GM18868 (cell line): Measurements from ENCODE around the gene NR1H3.
A peak's percentile ranks its signal among the peaks of the same experiment; 100 is the strongest.

Source experiments
- ATAC-seq: cut with Tn5 transposase; IDR thresholded peaks from one replicate; pipeline ENCODE4 v1.9.1; 2021; ENCODE audit warnings: mild to moderate bottlenecking, moderate library complexity; ENCODE audit not compliant: unreplicated experiment

Gene NR1H3

DNA sequence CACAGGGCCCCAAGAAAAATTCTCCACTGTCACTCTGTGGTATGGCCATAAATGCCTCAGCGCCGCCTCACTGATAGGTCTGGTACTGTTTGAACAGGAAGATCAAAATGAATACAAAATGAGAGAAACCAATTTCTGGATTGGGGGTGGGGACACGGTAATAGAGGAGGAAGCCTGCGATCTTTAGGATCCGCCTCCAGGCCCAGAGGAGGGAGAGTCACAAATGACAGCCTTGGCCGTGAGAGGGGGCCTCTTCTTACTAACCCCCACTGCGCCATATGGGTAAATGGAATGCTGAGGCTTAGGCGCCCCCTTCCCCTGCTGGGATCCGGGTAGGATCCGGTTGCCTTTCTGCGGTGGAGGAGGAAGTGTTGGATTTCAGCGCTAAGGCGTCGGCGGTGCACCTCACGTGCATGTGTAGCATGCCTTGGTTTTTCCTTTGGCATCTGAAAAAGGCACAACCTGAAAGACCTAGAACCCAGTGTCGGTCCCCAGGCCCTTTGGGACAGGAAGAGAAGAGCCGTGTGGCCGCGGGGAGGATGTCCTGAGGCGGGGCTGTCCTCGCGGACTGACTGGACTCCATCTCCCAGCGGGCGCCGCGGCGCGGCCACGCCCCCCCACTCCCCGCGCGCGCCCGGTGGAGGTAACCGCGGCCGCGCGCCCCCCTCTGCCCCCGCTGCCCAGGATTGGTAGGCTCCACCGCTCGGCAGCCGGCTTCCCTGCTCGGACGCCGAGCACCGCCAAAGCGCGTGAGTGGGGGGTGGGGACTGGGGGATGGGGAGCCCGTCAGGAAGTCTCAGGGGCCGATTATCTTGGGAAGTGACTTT lies 11.4 kb downstream of the NR1H3 start:
- ATAC-seq, result peak; percentile 47

DNA sequence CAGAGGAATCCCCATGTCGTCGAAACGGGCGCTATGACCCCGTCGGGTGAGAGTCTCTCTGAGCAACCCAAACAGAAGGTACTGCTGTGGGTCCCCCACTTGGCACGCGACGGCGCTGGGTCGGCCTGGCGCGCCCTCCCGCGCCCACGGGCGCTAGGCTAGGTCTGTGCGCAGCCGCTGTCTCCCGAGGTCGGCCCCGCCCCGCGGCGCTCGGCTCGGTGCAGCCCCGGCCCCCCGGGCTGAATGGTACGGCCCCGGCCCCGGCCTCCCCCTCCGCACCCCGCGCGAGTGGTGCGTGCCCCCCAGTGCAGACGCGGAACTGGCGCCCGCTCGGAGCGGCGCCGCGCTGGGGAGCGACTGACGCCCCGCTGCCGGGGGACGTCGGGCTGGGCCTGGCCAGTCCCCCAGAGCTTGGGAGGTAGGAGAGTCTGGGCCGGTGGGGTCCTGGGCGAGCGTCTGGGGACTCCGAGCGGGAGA lies 12.1 kb downstream of the NR1H3 start, which contains the start of gene MADD:
Gene MADD, plus strand, starts transcription at position 305 of the 477 bp plus-strand sequence.
- ATAC-seq, result peak; percentile 77

DNA sequence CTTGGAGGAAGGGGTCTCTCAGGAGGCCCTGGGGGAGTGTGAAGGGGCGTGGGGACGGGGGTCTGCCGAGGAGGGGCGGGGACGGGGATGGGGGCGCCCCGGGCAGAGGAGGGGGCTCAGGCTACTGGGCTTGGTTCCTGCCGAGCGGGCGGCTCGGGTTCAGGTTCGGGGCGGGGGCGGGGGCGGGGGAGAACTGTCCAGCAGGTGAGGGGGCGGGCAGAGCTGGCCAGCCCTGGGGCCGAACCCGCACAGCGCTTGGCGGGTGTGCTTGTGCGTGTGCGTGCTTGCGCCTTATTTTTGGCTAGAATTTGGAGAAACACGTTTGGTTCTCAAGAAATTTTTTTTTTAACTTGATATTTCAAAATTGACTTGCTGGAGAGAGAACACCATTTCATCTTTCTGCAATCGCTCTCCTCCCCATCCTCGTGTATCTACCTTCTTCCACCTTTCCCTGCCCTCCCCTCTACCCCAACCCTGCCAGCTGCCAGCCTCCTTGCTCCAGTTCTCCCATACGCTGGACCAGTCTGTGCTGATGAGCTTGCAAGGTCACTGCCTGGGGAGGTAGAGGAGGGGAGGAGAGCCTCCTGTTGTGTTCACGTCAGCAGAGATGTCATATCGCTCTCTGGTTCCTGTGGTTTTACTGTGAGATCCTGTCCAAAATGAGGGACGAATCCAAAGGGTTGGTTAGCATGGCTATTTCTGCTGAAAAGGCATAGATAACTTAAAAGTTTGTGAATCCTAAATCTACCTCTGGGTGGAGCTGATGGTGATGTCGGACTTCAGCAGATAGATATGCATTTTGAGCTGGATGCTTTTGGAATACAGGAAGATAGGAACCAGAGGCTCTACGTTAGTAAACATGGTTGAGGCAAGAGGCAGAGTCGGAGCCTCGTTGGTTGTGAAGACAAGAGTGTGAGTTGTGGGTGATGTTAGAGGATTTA lies 12.8 kb downstream of the NR1H3 start:
- ATAC-seq, result no peak

DNA sequence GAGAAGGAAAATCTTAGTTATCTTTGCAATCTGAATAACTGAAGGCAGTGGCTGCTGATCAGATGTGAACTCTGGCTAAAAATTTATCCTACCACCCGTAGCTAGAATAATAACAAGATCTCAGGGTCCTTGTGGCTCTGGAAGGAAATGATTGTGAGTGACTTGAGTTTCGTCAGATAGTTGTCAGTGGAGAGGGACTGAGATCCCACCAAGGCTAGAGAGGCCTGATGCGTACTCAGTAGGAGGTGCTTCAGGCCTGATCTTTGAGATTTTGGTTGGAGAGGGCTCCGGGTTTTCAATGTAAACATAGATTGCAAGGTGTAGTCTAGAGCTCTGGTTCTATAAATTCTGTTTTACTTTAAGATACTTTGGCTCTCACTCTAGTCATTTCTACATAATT lies 13.5 kb downstream of the NR1H3 start:
- ATAC-seq, result no peak

DNA sequence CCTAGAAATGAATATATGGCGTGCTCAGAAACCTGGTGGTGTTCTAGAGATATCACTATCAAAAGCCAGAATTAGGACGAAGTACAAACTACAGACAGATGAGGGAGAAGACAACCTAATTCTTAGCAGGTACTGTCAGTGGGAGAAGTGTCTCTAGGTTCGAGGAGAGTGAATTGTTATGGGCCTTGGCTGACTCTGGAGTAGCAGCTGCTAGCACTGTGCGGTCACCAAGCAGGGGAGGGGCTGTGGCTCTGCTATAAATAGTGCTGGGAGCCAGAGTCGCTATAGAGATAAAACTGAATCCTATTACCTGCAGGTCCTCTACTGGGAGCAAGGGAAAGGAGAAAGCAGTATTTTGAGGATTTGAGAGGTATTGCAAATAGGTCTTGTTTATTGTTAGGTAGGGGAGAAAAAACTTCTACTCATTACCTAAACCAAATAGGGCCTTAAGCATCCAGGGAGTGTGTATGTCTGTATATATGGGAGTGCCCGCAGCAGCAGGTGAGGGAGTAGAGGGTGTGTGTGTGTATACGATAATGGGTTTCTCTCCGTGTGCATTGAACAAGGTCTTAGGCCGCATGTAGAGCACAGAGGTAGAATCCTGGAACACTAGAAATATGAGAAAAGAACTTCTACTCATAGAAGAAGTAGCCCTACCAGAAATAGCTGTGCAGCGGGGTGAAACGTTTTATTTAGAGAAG lies 14.3 kb downstream of the NR1H3 start:
- ATAC-seq, result no peak

DNA sequence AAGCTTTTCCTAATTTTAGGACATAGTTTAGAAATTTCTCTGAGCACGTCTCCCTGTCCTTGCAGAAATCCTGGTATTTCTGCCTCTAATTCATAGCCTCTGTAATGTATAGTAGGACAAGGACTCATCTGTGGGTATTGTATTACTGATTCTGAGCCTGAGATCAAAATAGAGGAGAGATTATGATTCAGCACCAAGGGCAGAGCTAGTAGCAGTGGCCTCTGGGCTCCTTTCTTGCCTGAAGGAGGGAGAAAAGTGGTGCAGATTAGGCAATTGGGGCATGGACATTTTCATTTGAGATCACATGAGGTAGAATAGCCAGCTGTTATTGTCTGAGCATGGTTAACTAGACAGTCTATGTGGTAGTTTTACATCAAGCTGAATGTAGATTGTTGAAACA lies 14.9 kb downstream of the NR1H3 start:
- ATAC-seq, result no peak

DNA sequence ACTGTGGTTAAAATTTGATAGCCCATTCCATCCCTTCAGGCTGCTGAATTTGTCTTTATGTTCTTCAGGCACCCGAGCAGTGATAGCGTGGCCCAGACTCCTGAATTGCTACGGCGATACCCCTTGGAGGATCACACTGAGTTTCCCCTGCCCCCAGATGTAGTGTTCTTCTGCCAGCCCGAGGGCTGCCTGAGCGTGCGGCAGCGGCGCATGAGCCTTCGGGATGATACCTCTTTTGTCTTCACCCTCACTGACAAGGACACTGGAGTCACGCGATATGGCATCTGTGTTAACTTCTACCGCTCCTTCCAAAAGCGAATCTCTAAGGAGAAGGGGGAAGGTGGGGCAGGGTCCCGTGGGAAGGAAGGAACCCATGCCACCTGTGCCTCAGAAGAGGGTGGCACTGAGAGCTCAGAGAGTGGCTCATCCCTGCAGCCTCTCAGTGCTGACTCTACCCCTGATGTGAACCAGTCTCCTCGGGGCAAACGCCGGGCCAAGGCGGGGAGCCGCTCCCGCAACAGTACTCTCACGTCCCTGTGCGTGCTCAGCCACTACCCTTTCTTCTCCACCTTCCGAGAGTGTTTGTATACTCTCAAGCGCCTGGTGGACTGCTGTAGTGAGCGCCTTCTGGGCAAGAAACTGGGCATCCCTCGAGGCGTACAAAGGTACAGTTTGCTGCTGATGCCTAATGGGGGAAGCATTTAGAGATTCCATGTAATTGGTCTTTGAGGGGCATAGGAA lies 16.9 kb downstream of the NR1H3 start:
- ATAC-seq, result no peak

DNA sequence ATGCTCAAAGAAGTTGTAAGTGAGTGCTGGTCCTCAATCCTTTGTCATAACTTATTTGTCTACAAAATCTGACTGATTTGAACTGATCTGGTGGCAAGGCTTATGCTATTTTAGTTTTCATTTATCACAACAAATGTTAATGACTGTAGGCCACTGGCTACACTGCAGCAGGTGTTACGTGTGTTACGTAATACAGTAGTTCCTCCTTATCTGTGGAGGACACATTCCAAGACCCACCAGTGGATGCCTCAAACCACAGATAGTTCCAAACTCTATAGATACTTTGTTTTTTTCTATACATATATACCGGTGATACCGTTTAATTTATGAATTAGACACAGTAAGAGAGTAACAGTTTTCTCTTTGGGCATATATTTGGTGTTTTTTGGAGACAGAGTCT lies 19.1 kb downstream of the NR1H3 start:
- ATAC-seq, result no peak

DNA sequence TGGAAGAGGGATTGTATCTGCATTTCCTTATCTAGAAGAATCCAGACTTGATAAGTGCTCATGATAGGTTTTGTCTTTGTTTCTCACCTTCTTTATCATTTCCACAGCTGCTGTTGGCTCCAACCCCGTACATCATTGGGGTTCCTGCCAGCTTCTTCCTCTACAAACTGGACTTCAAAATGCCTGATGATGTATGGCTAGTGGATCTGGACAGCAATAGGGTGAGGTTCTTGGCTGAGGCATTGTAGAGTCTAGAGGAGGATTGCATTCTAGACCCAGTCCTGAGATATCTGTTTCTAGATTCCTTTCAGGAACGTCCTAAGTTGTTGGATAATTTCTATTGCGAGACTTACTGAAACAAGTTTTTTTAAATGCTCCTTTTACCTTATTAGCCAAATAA lies 20.3 kb downstream of the NR1H3 start:
- no peak for ATAC-seq

DNA sequence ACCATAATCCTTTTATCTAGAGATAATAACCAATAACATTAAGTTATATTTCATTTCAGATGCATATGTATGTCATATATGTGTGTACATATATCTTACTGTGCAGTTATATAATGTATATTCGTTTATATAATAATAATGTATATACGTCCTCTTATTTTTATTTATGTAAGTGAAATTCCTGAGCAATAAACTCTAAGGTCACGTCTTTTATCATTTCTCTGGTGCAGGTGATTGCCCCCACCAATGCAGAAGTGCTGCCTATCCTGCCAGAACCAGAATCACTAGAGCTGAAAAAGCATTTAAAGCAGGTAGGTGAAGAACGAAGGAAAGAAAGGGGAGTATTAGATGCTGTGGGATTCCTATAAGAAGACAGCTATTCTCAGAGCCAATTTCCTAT lies 21.0 kb downstream of the NR1H3 start:
- ATAC-seq, result no peak

DNA sequence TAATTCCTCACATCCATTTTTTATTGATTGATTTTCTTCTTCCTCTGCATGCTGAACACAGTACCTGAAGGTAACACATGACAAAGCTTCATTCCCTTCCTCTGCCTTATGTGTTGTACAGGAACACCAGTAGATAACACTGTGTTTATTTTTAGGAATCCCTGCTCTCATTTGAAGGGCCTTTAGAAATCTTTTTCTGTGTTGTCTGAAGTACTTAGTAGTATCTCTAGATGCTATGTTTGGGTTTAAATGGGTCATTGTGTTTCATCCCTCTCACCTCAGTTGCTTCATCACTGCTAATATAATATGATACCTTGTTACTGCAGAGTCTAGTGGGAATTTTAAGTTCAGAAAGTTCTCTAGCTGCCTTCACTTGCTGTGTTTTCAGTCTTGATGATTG lies 22.3 kb downstream of the NR1H3 start:
- no peak for ATAC-seq

DNA sequence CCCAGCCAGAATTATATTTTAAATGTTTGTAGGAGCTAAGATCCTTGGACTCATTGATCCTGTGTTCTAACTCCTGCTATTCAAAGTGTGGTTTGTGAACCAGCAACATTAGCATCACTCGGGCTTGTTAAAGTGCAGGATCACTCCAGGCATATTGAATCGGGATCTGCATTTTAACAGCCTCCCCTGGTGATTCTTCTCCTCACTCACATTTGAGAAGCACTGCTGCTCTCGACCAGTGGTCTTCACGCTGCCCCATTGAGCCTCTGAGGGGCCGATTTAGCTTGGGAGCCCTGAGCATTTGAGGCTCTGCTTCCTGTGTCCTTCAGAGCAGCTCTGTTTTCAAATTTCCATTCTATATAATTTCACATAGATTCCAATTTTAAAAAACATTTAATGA lies 23.1 kb downstream of the NR1H3 start:
- no peak for ATAC-seq

DNA sequence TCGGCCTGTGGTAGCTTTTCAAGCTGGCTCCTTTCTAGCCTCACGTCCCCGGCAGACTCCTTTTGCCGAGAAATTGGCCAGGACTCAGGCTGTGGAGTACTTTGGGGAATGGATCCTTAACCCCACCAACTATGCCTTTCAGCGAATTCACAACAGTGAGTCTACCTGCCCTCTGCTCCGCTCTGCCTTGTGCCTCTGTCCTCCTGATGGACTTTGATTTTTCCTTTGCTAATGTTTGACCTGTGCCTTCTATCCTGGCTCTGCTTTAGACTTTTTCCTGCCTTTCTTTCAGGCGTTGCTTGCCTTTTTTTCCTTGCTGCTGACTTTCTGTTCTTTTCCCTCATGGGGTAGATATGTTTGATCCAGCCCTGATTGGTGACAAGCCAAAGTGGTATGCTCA lies 24.7 kb downstream of the NR1H3 start:
- no peak for ATAC-seq

DNA sequence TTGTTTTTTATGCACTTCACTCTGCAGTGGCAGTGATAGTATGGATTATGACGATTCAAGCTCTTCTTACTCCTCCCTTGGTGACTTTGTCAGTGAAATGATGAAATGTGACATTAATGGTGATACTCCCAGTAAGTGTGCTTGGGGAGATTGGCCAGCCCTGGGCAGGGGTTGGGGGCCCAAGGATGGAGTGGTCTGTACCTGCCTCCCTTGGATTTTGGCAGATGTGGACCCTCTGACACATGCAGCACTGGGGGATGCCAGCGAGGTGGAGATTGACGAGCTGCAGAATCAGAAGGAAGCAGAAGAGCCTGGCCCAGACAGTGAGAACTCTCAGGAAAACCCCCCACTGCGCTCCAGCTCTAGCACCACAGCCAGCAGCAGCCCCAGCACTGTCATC lies 26.4 kb downstream of the NR1H3 start:
- ATAC-seq, result no peak

DNA sequence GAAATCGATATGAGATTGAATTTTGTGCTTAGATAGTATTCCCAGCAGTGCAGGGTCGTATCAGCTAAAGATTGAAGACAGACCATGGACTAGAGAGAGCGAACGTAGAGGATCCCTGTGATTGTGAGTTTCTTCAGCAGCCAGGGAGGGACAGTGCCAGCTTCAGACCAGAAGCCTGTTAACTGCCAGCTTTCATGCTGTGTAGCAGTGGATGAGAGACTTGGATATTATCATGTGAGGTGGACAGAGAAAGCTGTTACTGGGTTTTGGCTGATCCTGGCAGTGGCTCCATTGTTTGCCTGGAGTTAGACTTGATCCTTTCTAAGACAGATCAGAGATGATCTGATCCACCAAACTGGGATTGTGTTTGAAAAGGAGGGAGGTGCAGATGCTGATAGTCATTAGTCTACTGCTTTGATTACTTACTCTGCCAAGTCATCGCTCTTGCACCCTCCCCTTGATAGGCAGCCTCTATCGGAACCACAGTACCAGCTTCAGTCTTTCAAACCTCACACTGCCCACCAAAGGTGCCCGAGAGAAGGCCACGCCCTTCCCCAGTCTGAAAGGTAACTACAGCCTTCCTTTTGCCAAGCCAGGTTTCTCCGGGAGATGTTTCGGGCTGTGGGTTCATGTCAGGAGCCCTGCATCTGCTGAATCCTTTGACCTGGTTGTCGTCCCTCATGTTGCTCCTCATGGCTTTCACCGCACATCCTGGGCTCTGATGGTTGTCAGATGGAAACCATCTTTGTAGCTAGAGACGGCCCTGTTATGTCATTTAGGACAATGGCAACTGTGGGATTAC lies 28.4 kb downstream of the NR1H3 start:
- no peak for ATAC-seq

DNA sequence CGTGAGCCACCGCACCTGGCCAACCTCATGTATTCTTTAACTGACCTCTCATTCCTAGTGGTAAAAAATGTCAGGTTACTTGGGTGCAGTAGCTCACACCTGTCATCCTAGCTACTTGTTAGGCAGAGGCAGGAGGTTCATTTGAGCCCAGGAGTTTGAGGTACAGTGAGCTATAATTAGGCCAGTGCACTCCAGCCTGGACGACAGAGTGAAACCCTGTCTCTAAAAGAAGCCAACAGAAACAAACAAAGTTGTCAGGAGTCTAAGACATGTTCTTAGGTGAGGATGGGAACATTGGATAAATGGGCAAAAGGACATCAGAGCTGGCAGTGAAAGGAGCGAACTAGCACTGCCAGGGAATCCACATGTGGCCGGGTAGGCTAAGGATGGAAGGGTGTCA lies 30.3 kb downstream of the NR1H3 start:
- no peak for ATAC-seq

DNA sequence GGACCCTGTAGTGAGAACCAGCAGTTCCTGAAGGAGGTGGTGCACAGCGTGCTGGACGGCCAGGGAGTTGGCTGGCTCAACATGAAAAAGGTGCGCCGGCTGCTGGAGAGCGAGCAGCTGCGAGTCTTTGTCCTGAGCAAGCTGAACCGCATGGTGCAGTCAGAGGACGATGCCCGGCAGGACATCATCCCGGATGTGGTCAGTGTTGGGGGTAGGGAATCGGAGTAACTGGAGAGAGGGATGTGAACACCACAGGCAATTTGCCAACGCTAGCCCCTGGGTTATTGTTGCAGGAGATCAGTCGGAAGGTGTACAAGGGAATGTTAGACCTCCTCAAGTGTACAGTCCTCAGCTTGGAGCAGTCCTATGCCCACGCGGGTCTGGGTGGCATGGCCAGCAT lies 32.1 kb downstream of the NR1H3 start:
- ATAC-seq, result no peak

DNA sequence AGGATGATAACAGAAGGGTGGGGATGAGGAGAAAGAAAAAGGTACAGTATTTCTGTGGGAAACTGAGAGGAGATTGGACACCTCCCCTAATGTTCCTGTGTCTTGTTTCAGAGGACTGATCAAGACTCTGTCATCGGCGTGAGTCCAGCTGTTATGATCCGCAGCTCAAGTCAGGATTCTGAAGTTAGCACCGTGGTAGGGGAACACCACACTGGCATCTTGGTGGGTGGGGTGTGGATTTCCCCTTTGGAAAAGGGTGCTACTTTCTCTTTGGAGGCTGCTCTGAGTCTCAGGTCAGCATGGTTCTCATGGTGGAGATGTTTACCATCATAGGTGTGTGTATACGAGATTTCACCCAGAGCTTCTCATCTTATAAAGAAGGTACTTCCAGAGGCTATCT lies 37.6 kb downstream of the NR1H3 start:
- ATAC-seq, result no peak

DNA sequence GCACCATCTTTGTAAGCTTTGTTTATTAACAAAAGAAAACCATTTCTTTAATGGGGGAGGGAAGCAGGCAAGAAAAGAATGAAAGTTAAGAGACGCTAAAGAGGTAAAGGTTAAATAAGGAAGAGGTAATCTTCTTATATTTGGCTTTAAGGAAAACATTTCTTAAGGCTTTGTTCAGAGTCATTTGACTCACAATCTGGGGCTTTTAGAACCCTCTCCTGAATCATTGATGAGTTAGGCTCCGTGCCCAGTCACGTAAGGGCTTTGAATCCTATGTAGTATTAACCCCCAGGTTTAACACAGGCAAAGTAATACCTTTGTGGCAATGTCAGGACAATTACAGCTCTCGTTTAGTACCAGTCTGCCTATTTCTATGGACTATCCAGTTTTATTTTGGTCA lies 38.2 kb downstream of the NR1H3 start:
- ATAC-seq, result no peak

DNA sequence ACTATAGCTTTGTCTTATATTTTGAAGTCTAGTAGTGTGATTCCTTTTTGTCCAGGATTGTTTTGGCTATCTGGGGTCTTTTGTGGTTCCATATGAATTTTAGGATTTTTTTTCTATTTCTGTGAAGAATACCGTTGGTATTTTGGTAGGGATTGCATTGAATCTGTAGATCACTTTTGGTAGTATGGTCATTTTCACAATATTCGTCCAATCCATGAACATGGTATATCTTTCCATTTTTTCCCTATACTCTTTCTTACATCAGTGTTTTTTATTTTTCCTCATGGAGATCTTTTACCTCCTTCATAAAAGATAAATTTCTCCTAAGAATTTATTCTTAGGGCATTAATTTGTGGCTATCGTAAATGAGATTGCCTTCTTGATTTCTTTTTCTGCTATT lies 41.3 kb downstream of the NR1H3 start:
- ATAC-seq, result no peak
